Measurements from ENCODE around the gene ITPR1.

- TF ChIP-seq EZH2phosphoT487 (IDR thresholded peaks at IDR 0.05; ENCODE audit: insufficient read depth, low read depth), result no peak
- TF ChIP-seq EZH2 (IDR thresholded peaks at IDR 0.05; ENCODE audit: insufficient read depth, poor library complexity, severe bottlenecking), result no peak
Measured at GRCh38 chr3:4604693-4605092, 111.5 kb downstream of the ITPR1 start.
